BE2C (cell line): Measurements from ENCODE around the gene HSPB8.

Source experiments
- DNase-seq: peaks from one replicate; pipeline ENCODE4 v3.0.0-alpha.2; 2020
- H3K27me3 ChIP-seq: fragments of 250-450 bp; sonication (Bioruptor Pico); 2 replicates; pipeline ENCODE4 v1.5.1; 2020; ENCODE audit warnings: mild to moderate bottlenecking
- H3K36me3 ChIP-seq: fragments of 250-450 bp; sonication (Bioruptor Pico); 2 replicates; pipeline ENCODE4 v1.5.1; 2020; ENCODE audit warnings: mild to moderate bottlenecking
- H3K4me1 ChIP-seq: fragments of 250-450 bp; sonication (Bioruptor Pico); 2 replicates; pipeline ENCODE4 v1.5.1; 2020
- H3K4me3 ChIP-seq: 2 replicates; pipeline ENCODE4 v1.5.1; 2011; ENCODE audit warnings: low read depth, low read length
- H3K9me3 ChIP-seq: fragments of 250-450 bp; sonication (Bioruptor Pico); 2 replicates; pipeline ENCODE4 v1.5.1; 2020
- TF ChIP-seq, protein P1 (sequence below): IDR thresholded peaks from 2 replicates; pipeline ENCODE4 v1.5.1; 2012; ENCODE audit warnings: mild to moderate bottlenecking, low read depth, low read length

The HSPB8 gene

DNA sequence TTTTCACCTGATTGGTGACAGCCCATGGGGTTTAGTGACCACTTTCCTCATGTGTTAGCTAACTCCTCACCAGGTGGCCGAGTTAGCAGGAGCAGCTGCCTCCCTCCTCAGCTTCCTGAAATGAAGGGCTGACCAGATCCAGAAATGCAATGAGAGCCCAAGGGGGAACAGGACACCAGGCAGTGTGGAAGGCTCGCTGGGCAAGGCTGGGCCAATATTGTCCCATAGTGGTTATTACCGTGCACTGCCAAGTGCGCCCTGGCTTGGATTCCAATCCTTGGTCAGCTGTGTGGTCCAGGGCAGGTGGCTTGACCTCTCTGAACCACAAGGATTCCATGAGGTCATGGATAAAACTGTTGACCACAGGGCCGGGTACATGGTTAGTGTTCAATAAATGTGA lies 3.6 kb upstream of the HSPB8 start:
- DNase-seq, result no peak
- H3K36me3 ChIP-seq, result no peaks in the 10 kb centered on the region
- TF ChIP-seq, protein P1, sequence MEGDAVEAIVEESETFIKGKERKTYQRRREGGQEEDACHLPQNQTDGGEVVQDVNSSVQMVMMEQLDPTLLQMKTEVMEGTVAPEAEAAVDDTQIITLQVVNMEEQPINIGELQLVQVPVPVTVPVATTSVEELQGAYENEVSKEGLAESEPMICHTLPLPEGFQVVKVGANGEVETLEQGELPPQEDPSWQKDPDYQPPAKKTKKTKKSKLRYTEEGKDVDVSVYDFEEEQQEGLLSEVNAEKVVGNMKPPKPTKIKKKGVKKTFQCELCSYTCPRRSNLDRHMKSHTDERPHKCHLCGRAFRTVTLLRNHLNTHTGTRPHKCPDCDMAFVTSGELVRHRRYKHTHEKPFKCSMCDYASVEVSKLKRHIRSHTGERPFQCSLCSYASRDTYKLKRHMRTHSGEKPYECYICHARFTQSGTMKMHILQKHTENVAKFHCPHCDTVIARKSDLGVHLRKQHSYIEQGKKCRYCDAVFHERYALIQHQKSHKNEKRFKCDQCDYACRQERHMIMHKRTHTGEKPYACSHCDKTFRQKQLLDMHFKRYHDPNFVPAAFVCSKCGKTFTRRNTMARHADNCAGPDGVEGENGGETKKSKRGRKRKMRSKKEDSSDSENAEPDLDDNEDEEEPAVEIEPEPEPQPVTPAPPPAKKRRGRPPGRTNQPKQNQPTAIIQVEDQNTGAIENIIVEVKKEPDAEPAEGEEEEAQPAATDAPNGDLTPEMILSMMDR, result no peak
- no peaks in the 10 kb centered on the region for H3K27me3 ChIP-seq
- no peaks in the 10 kb centered on the region for H3K4me1 ChIP-seq
- H3K4me3 ChIP-seq, result no peak overlapping the region
- no peaks in the 10 kb centered on the region for H3K9me3 ChIP-seq

- H3K4me3 ChIP-seq, result peak overlapping the region; percentile 56
- no peaks in the 10 kb centered on the region for H3K9me3 ChIP-seq
- no peaks in the 10 kb centered on the region for H3K27me3 ChIP-seq
- TF ChIP-seq, protein P1, result no peak
- no peaks in the 10 kb centered on the region for H3K36me3 ChIP-seq
- peak; percentile 68 for DNase-seq
- H3K4me1 ChIP-seq, result no peaks in the 10 kb centered on the region
These were observed 2.3 kb upstream of the HSPB8 start for GRCh38 chr12:119176267-119177055.

- H3K27me3 ChIP-seq, result no peaks in the 10 kb centered on the region
- H3K36me3 ChIP-seq, result no peaks in the 10 kb centered on the region
- no peaks in the 10 kb centered on the region for H3K4me1 ChIP-seq
- H3K9me3 ChIP-seq, result no peaks in the 10 kb centered on the region
- DNase-seq, result no peak
- H3K4me3 ChIP-seq, result no peak overlapping the region
- TF ChIP-seq, protein P1, result no peak
These were observed 1.7 kb upstream of the HSPB8 start for GRCh38 chr12:119177056-119177325.

DNA sequence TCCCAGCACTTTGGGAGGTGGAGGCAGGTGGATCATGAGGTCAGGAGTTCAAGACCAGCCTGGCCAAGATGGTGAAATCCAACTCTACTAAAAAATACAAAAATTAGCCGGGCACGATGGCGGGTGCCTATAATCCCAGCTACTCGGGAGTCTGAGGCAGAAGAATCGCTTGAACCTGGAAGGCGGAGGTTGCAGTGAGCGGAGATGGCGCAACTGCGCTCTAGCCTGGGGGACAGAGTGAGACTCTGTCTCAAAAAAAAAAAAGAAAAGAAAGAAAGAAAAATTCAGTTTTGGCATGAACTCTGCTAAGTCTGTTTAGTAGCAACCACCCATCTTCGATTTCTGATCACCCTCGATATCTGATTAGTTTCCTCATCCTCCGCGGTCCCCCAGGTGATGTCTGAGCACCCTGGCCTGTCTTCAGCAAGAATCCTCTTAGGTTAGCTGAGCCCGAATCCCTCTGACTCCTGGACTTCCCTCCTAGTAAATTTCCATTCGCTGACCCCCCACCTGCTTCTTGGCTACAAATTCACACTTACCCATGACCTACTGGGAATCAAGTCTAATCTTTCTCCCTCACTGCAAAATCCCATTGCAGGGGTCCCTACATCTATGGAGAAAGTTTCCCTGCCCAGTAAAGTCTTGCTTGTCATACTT lies 879 bp upstream of the HSPB8 start:
- DNase-seq, result no peak
- Histone ChIP-seq H3K9me3 (no peaks in the 10 kb centered on the region), H3K4me1 (no peaks in the 10 kb centered on the region), H3K36me3 (no peaks in the 10 kb centered on the region), H3K27me3 (no peaks in the 10 kb centered on the region), H3K4me3 (no peak overlapping the region)
- TF ChIP-seq, protein P1, result no peak

DNA sequence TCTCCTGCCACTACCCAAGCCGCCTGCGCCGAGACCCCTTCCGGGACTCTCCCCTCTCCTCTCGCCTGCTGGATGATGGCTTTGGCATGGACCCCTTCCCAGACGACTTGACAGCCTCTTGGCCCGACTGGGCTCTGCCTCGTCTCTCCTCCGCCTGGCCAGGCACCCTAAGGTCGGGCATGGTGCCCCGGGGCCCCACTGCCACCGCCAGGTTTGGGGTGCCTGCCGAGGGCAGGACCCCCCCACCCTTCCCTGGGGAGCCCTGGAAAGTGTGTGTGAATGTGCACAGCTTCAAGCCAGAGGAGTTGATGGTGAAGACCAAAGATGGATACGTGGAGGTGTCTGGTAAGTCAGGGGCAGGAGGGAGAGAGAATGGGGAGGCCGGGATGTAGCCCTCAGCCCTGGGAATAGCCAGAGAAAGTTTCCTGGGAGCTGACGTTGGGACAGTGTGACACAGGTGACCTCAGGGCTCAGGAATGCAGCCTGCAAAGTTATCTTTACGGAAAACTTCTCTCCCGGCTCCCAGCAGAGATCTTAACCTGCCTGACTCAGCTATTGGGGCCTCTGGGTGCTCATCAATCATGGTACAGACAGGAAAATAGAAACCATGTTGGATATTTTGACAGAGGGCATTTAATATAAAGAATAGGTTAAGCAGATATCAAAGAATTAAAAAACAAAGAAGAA lies 747 bp downstream of the HSPB8 start:
- no peak for DNase-seq
- Histone ChIP-seq H3K9me3 (no peaks in the 10 kb centered on the region), H3K4me1 (no peaks in the 10 kb centered on the region), H3K27me3 (no peaks in the 10 kb centered on the region), H3K4me3 (peak overlapping the region; percentile 58), H3K36me3 (no peaks in the 10 kb centered on the region)
- TF ChIP-seq, protein P1, result no peak
